AG09319 (cell line): ENCODE data around the gene OR1F1.
A peak's percentile ranks its signal among the peaks of the same experiment; 100 is the strongest.
"Not testable (repeated sequence)": the region's sequence is repeated elsewhere in the genome, so short reads cannot be mapped to it uniquely, and the experiment has no call there.

Experiments used
- DNase-seq: peaks from one replicate; pipeline ENCODE4 v3.0.0-alpha.2; 2010; ENCODE audit warnings: low read depth; ENCODE audit errors: extremely low read depth
- TF ChIP-seq, protein P1 (sequence below): IDR thresholded peaks from 2 replicates; pipeline ENCODE4 v1.5.1; 2011; ENCODE audit warnings: low read depth, mild to moderate bottlenecking, inconsistent platforms, low read length, moderate library complexity

The OR1F1 gene

DNA sequence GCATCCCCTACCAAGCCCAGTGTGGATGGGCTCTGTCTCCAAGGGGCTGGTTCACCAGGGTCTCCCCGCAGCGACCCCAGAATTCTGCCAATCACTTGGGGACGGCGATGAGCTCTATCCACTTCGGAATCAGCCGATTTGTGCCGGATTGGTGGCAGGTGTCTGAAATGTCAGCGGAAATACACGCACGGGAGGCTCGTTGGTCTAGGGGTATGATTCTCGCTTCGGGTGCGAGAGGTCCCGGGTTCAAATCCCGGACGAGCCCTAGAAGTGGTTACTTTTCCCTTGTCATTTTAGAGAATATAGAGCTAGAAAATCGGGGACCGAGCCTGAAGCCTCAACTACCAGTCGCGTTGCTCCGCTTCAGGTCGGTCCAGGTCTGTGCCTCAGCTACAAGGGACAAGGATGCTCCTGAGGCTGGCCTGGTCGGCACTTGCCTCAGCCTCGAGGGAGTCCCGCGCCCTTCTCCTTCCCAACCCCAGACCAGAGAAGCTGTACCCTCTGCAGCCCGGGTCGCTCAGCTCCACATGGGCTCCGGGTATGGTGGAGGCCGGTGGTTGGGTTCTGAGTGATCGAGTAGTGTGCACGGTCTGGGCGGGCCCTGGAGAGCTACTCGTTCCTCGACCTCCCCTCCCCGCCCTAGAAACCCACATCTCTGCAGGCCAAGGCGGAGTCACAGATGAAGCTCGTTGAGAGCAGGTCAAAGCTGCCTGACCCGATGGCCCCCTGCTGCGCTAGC is 16.0 kb upstream of the OR1F1 start:
- TF ChIP-seq, protein P1, sequence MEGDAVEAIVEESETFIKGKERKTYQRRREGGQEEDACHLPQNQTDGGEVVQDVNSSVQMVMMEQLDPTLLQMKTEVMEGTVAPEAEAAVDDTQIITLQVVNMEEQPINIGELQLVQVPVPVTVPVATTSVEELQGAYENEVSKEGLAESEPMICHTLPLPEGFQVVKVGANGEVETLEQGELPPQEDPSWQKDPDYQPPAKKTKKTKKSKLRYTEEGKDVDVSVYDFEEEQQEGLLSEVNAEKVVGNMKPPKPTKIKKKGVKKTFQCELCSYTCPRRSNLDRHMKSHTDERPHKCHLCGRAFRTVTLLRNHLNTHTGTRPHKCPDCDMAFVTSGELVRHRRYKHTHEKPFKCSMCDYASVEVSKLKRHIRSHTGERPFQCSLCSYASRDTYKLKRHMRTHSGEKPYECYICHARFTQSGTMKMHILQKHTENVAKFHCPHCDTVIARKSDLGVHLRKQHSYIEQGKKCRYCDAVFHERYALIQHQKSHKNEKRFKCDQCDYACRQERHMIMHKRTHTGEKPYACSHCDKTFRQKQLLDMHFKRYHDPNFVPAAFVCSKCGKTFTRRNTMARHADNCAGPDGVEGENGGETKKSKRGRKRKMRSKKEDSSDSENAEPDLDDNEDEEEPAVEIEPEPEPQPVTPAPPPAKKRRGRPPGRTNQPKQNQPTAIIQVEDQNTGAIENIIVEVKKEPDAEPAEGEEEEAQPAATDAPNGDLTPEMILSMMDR: no peak
- no peak for DNase-seq

- DNase-seq: no peak
- TF ChIP-seq, protein P1: peak; percentile 30
Measured at GRCh38 chr16:3173892-3174617, 13.9 kb upstream of the OR1F1 start.

GRCh38 chr16:3174618-3175148 is 13.3 kb upstream of the OR1F1 start:
- TF ChIP-seq, protein P1: no peak
- DNase-seq: no peak

- TF ChIP-seq, protein P1: no peak
- no peak for DNase-seq
Measured at GRCh38 chr16:3175157-3176093, 12.6 kb upstream of the OR1F1 start.

DNA sequence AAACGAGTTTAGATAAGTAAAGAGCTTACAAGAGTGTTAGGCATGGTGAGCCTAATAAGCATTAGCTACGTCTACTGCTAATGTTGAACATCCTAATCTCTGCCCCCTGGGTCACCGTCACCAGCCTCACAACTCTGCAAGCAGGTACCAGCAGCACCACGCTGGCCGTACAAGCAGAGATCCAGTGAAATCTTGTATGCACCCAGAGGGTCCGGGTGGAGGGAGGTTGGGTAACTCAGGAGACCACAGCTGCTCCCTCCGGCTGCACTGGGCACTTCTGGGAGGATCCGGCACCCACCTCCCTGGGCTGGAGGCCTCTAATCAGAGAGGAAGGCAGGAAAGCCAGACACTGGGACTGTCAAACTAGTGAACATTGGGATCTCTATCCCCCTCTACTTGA is 8.4 kb upstream of the OR1F1 start:
- TF ChIP-seq, protein P1: no peak
- no peak for DNase-seq

DNA sequence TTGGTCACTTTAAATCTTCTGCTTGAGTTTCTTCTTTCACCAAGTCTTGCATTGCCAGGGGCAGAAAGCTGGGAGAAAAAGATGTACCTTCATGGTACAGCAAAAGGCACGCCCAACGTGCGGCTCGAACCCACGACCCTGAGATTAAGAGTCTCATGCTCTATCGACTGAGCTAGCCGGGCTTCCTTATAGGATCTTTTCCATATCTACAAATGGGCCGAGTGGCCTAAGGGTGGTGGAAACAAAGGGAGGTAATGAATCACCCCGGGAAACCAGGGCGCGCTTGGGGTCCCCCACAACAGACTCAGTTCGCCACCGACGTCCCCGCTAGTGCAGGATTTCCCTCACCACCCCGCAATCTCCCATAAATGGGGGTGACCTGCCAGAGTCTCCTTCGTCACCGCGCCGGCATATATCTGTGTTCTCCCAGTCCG is 7.5 kb upstream of the OR1F1 start:
- no peak for DNase-seq
- TF ChIP-seq, protein P1: no peak

DNA sequence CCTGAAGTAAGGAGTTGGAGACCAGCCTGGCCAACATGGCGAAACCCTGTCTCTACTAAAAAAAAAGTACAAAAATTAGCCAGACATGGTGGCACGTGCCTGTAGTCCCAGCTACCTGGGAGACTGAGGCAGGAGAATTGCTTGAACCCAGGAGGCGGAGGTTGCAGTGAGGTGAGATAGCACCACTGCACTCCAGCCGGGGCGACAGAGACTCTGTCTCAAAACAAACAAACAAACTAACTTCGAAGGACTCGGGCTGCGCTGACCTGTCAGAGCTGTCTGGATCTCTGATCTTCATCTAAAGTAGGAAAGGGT is 5.8 kb upstream of the OR1F1 start:
- not testable (repeated sequence) for DNase-seq
